ENCODE measurements around the gene CPNE6. TPM values are rescaled to one million over a fixed set of nuclear protein-coding genes. Genes with fewer than 3 reads are reported as not detected.
A peak's percentile ranks its signal among the peaks of the same experiment; 100 is the strongest.

CPNE6 gene
- total RNA-seq, 1 experiment from 2014 or later, result not detected

DNA sequence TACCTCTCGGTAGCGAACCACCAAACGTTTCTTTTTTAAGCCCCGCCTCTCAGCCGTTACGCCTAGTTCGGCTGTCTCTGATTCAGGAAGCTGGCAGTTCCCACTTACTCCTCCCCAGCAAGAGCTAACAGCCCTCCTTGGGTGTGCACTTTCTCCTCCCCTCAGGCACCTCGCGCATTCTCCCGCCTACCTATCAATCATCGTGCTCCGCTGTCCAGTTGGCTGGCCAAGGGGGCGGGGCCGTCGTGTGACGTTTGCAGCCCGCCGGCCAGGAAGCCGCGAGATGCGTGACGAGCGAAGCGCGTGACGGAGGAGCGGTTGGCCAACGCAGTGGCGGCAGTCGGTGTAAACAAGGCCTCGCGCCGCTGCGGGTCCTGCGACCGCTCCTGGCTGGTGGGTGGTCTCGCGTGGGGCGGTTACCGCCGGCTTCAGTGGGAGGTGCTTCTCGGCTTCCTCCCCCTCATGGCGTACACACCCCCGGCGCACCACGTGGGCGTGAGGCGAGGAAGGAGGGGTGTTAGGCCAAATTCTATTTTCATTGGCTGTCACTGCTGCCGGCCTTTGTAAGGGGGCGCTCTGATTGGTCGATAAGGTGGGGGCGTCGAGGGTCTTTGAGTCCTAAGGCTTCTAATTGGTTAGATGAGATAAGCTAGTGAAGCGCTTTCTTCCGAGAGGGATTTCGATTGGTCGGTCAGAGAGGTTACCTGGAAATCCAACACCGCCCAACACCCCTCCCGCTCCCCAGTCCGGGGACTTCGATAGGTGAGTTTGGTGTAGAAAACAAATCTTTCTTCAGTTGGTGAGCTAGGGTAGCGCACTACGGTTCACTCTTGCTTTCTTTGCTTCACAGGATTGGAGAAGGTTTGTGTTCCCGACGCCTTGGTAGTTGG, 43.4 kb downstream of the CPNE6 start, which contains the start of the genes DCAF11 and NRL:
Gene DCAF11 (plus strand): TSS at position 246 of the 890 bp plus-strand sequence. CDS start 818 bp downstream, outside the sequence.
Gene NRL (minus strand): TSS at position 418 of the 890 bp plus-strand sequence. CDS start 32,101 bp downstream, outside the sequence.
- TF ChIP-seq CTCF (conservative IDR thresholded peaks at IDR 0.05), result no peak
- no peak for TF ChIP-seq EZH2 (IDR thresholded peaks at IDR 0.05; ENCODE audit: low read depth)
- ChIA-PET POLR2A (ENCODE audit: unreplicated experiment) (interaction anchor here (0.5 to 1.5 kb wide), 12 partner anchors 17 to 788 kb away, joined by 3 to 26 read pairs (median 4); partner anchors contain the start of genes CHMP4A, EMC9, IRF9 and PCK2), CTCF (interaction anchor here (0.5 to 1.1 kb wide), 5 partner anchors 21 to 1060 kb away, joined by 3 to 5 read pairs (median 4); partner anchors contain the start of genes CHMP4A, IRF9, PSME1 and PSME2)
- no TSS peak for BruUV-seq (replicated peaks)
- Histone ChIP-seq H4K20me1 (ENCODE audit: insufficient read depth) (no peaks in the 10 kb centered on the region), H2AFZ (peak within 1 kb of the TSS; percentile 92), H3K4me3 (peak within 1 kb of the TSS; percentile 69), H3K27ac (peak within 1 kb of the TSS; percentile 69), H3K36me3 (ENCODE audit: low read depth) (peaks cover 8% of the 10 kb centered on the region; the same call in 1 of the 2 replicates), H3K9me3 (ENCODE audit: insufficient read depth, low read depth) (no peaks in the 10 kb centered on the region), H3K27me3 (ENCODE audit: insufficient read depth, low read depth) (no peaks in the 10 kb centered on the region), H3K79me2 (ENCODE audit: low read depth) (peaks cover 13% of the 10 kb centered on the region), H3K4me2 (peak within 1 kb of the TSS; percentile 97), H3K4me1 (replicated peaks; ENCODE audit: insufficient read depth) (peaks cover 22% of the 10 kb centered on the region), H3K9me2 (ENCODE audit: insufficient read depth) (no peaks in the 10 kb centered on the region), H3F3A (ENCODE audit: insufficient read depth, low read depth) (peaks cover 21% of the 10 kb centered on the region)
- intact Hi-C loops (cut with micrococcal nuclease; ENCODE audit: unreplicated experiment), result loop anchor here (1.0 kb wide), 1 partner anchor 32 kb away; the partner anchor contains the start of gene PSME2
- peak; percentile 95 to 97 for DNase-seq

GRCh38 chr14:24115422-24116127, 44.2 kb downstream of the CPNE6 start:
- Histone ChIP-seq H3K36me3 (ENCODE audit: low read depth) (peaks cover 8% of the 10 kb centered on the region; the same call in 1 of the 2 replicates), H3F3A (ENCODE audit: insufficient read depth, low read depth) (peaks cover 13% of the 10 kb centered on the region; the same call in 1 of the 2 replicates), H3K4me1 (replicated peaks; ENCODE audit: insufficient read depth) (peaks cover 15% of the 10 kb centered on the region), H3K9me3 (ENCODE audit: insufficient read depth, low read depth) (no peaks in the 10 kb centered on the region), H3K27ac (no peak overlapping the region), H3K27me3 (ENCODE audit: insufficient read depth, low read depth) (no peaks in the 10 kb centered on the region), H3K4me3 (peak overlapping the region; percentile 69), H2AFZ (peak overlapping the region; percentile 83), H3K79me2 (ENCODE audit: low read depth) (peaks cover 13% of the 10 kb centered on the region), H3K9me2 (ENCODE audit: insufficient read depth) (no peaks in the 10 kb centered on the region), H3K4me2 (peak overlapping the region; percentile 97), H4K20me1 (ENCODE audit: insufficient read depth) (no peaks in the 10 kb centered on the region)
- BruUV-seq (replicated peaks), result TSS peak; percentile 74
- intact Hi-C loops (cut with micrococcal nuclease; ENCODE audit: unreplicated experiment), result no loop called here
- ChIA-PET POLR2A (ENCODE audit: unreplicated experiment) (interaction anchor here (0.5 to 1.5 kb wide), 8 partner anchors 17 to 98 kb away, joined by 3 to 26 read pairs (median 4); partner anchors contain the start of genes CHMP4A, EMC9, IRF9 and PCK2), CTCF (interaction anchor here (1.1 kb wide), 1 partner anchor 31 kb away, joined by 4 read pairs; the partner anchor contains the start of genes PSME2 and RNF31)
- DNase-seq, result no peak
- TF ChIP-seq EZH2 (IDR thresholded peaks at IDR 0.05; ENCODE audit: low read depth), result no peak
- no peak for TF ChIP-seq CTCF (conservative IDR thresholded peaks at IDR 0.05)
